ENCODE data around the gene ACTN1.
"Not testable (repeated sequence)": the region's sequence is repeated elsewhere in the genome, so short reads cannot be mapped to it uniquely, and the experiment has no call there.

Gene ACTN1

GRCh38 chr14:68856572-68856971 lies 122.5 kb downstream of the ACTN1 start:
- no peak overlapping the region for H3K4me3 ChIP-seq (ENCODE audit: low read depth, low read length)

GRCh38 chr14:68854421-68854820 lies 124.7 kb downstream of the ACTN1 start:
- H3K4me3 ChIP-seq (ENCODE audit: low read depth, low read length) = no peak overlapping the region
- no peak for TF ChIP-seq CTCF (IDR thresholded peaks at IDR 0.05; ENCODE audit: low read depth, low read length)

More at GRCh38 chr14:68856572-68856971, 122.5 kb downstream of the ACTN1 start:
- no peak for TF ChIP-seq CTCF (IDR thresholded peaks at IDR 0.05; ENCODE audit: low read depth, low read length)

GRCh38 chr14:68853749-68854148 lies 125.4 kb downstream of the ACTN1 start:
- no peak overlapping the region for H3K4me3 ChIP-seq (ENCODE audit: low read depth, low read length)
- no peak for TF ChIP-seq CTCF (IDR thresholded peaks at IDR 0.05; ENCODE audit: low read depth, low read length)

- not testable (repeated sequence) for H3K4me3 ChIP-seq (ENCODE audit: low read depth, low read length)
These were observed 126.6 kb downstream of the ACTN1 start for GRCh38 chr14:68852493-68852892.

GRCh38 chr14:68851078-68851477 lies 128.0 kb downstream of the ACTN1 start:
- no peak for TF ChIP-seq CTCF (IDR thresholded peaks at IDR 0.05; ENCODE audit: low read depth, low read length)
- H3K4me3 ChIP-seq (ENCODE audit: low read depth, low read length) = no peak overlapping the region

- no peak for TF ChIP-seq CTCF (IDR thresholded peaks at IDR 0.05; ENCODE audit: low read depth, low read length)
- no peak overlapping the region for H3K4me3 ChIP-seq (ENCODE audit: low read depth, low read length)
These were observed 129.7 kb downstream of the ACTN1 start for GRCh38 chr14:68849416-68849815.

- no peak overlapping the region for H3K4me3 ChIP-seq (ENCODE audit: low read depth, low read length)
- no peak for TF ChIP-seq CTCF (IDR thresholded peaks at IDR 0.05; ENCODE audit: low read depth, low read length)
These were observed 130.8 kb downstream of the ACTN1 start for GRCh38 chr14:68848253-68848652.

GRCh38 chr14:68847640-68848039 lies 131.5 kb downstream of the ACTN1 start:
- H3K4me3 ChIP-seq (ENCODE audit: low read depth, low read length) = not testable (repeated sequence)

All from WI38 (cell line).